ENCODE data around the gene AMN. TPM values are rescaled to one million over a fixed set of nuclear protein-coding genes. Genes with fewer than 3 reads are reported as not detected.

The AMN gene
- total and polyA plus RNA-seq, 2 experiments from 2014 or later = 0.48 to 1.3 TPM

DNA sequence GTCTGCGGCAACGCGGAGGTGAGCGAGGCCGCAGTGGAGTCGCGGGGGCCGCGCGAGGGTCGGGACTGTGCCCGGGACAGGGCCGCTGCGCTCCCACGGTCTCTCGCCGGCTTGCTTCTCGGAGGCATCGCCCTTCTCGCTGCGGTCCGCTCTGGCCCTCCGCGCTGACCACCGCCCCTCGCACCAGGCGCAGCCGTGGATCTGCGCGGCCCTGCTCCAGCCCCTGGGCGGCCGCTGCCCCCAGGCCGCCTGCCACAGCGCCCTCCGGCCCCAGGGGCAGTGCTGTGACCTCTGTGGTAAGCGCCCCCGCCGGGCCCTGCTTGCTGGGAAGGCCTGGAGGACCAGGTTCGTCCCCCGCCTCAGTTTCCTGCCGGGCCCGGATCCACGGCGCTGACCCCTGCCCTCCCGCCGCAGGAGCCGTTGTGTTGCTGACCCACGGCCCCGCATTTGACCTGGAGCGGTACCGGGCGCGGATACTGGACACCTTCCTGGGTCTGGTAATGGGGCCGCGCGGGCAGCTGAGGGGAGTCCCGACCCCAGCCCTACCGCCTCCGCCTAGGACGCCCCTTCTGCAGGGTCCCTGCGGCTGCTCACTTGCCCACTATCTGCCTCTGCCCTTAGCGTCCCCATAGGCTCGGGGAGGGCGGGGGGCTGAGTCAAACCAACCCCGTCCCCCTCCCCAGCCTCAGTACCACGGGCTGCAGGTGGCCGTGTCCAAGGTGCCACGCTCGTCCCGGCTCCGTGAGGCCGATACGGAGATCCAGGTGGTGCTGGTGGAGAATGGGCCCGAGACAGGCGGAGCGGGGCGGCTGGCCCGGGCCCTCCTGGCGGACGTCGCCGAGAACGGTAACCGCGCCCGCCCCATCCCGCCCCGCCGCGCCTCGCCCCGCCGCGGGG is 7.0 kb downstream of the AMN start:
- DNase-seq (ENCODE audit: low read depth in 1 of 2, low spot score in 1 of 2) = no peak
- Histone ChIP-seq H3K27me3 (peaks cover 67% of the 10 kb centered on the region), H3K4me3 (peak overlapping the region; percentile 26), H3K36me3 (no peaks in the 10 kb centered on the region), H3K9me3 (ENCODE audit: low read depth) (no peaks in the 10 kb centered on the region), H3K27ac (no peak overlapping the region), H3K4me1 (ENCODE audit: low read depth) (peaks cover 8% of the 10 kb centered on the region)
- TF ChIP-seq, protein P1, sequence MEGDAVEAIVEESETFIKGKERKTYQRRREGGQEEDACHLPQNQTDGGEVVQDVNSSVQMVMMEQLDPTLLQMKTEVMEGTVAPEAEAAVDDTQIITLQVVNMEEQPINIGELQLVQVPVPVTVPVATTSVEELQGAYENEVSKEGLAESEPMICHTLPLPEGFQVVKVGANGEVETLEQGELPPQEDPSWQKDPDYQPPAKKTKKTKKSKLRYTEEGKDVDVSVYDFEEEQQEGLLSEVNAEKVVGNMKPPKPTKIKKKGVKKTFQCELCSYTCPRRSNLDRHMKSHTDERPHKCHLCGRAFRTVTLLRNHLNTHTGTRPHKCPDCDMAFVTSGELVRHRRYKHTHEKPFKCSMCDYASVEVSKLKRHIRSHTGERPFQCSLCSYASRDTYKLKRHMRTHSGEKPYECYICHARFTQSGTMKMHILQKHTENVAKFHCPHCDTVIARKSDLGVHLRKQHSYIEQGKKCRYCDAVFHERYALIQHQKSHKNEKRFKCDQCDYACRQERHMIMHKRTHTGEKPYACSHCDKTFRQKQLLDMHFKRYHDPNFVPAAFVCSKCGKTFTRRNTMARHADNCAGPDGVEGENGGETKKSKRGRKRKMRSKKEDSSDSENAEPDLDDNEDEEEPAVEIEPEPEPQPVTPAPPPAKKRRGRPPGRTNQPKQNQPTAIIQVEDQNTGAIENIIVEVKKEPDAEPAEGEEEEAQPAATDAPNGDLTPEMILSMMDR (IDR thresholded peaks at IDR 0.05; ENCODE audit: low read depth, low read length) = no peak

DNA sequence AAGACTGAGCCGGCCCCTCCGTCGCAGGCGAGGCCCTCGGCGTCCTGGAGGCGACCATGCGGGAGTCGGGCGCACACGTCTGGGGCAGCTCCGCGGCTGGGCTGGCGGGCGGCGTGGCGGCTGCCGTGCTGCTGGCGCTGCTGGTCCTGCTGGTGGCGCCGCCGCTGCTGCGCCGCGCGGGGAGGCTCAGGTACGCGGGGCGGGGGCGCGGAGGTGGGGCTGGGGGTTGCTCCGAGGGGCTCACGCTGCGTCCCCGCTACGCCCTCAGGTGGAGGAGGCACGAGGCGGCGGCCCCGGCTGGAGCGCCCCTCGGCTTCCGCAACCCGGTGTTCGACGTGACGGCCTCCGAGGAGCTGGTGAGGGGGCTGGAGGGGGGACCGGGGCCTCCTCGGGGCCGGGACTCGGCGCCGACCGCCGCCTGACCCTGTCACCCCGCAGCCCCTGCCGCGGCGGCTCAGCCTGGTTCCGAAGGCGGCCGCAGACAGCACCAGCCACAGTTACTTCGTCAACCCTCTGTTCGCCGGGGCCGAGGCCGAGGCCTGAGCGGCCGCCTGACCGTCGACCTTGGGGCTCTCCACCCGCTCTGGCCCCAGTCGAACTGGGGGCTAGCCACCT is 7.8 kb downstream of the AMN start:
- peak; percentile 15 to 48 for DNase-seq (ENCODE audit: low read depth in 1 of 2, low spot score in 1 of 2)
- H3K36me3 ChIP-seq = no peaks in the 10 kb centered on the region
- peaks cover 8% of the 10 kb centered on the region for H3K4me1 ChIP-seq (ENCODE audit: low read depth)
- TF ChIP-seq, protein P1 (IDR thresholded peaks at IDR 0.05; ENCODE audit: low read depth, low read length) = no peak
- no peak overlapping the region for H3K27ac ChIP-seq
- H3K27me3 ChIP-seq = peaks cover 59% of the 10 kb centered on the region
- peak overlapping the region; percentile 26 for H3K4me3 ChIP-seq
- no peaks in the 10 kb centered on the region for H3K9me3 ChIP-seq (ENCODE audit: low read depth)

DNA sequence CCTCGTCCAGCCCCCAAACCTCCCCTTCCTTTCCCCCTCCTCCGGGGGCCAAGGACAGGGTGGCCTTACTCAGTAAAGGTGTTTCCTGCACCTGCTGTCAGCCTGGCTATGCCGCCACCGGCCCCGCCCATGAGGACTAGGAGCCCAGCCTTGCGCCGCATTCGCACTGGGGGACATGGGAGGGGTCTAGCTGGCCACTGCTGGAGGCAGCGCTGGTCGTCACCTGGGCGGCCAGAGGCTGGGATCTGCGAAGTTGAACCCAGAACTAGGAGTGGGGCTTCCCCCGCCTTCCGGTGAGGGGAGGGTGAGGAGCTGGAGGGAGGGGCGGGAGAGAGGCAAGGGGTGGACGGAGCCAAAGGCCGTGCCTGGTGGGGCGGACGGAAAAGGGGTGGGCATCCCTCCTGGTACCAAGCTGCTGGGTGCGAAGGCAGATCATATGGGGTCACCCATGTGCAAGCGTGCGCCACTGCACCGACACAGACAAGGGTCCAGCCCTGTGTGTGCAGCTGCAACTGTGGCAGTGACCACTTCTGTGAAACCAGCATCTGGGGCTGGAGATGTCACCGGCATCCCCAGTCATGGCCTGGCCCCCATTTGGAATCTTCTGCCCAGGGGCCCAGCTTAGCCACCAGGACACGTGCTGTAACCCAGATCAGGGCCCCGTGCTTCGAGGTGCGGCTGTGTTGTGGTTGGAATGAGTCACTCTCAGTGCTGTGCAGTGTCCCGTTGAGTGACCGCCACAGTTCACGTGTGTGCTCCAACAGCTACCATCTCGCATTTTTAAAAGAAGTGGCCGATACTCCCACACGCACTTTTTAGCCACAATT is 8.5 kb downstream of the AMN start:
- no peaks in the 10 kb centered on the region for H3K36me3 ChIP-seq
- DNase-seq (ENCODE audit: low read depth in 1 of 2, low spot score in 1 of 2) = peak in 1 of 2 donors; percentile 10
- TF ChIP-seq, protein P1 (IDR thresholded peaks at IDR 0.05; ENCODE audit: low read depth, low read length) = no peak
- H3K27me3 ChIP-seq = peaks cover 52% of the 10 kb centered on the region
- H3K4me1 ChIP-seq (ENCODE audit: low read depth) = peaks cover 8% of the 10 kb centered on the region
- H3K27ac ChIP-seq = no peak overlapping the region
- no peaks in the 10 kb centered on the region for H3K9me3 ChIP-seq (ENCODE audit: low read depth)
- no peak overlapping the region for H3K4me3 ChIP-seq

DNA sequence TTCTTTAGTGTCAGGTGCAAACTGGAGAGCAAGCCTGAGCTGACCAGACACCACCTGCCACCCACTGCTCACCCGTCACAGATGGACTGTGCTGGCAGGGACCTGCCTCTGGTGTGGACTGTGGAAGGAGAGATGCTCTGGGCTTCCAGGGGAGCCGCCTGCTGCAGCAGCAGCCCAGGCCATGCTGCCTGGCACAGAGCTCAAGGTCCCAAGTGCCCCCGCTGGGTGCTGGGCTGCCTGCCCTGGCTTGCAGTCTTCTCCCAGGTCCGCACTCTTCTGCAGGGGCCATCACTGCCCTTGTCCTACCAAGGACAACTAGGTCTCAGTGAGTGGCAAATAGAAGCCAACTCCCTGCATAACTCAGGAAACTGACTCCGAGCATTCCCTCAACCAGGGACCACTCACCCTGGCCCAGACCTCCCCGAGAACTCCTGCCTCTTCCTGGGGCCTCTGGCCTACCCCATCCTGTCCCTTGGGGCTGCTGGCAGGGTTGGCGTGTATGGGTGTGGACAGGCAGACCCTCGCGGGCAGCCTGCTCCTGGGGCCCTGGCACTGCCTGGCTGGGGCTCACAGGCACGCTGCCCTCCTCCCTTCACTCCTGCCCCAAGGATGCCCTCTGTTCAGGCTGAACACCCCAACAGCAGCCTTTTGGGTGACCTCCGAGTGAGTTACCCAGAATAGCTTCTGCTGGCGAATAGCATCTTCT is 9.3 kb downstream of the AMN start:
- DNase-seq (ENCODE audit: low read depth in 1 of 2, low spot score in 1 of 2) = no peak
- Histone ChIP-seq H3K4me1 (ENCODE audit: low read depth) (peaks cover 8% of the 10 kb centered on the region), H3K36me3 (no peaks in the 10 kb centered on the region), H3K27me3 (peaks cover 45% of the 10 kb centered on the region), H3K9me3 (ENCODE audit: low read depth) (no peaks in the 10 kb centered on the region), H3K4me3 (no peak overlapping the region), H3K27ac (no peak overlapping the region)
- TF ChIP-seq, protein P1 (IDR thresholded peaks at IDR 0.05; ENCODE audit: low read depth, low read length) = no peak
